ENCODE results near the gene CCN2.

The CCN2 gene

DNA sequence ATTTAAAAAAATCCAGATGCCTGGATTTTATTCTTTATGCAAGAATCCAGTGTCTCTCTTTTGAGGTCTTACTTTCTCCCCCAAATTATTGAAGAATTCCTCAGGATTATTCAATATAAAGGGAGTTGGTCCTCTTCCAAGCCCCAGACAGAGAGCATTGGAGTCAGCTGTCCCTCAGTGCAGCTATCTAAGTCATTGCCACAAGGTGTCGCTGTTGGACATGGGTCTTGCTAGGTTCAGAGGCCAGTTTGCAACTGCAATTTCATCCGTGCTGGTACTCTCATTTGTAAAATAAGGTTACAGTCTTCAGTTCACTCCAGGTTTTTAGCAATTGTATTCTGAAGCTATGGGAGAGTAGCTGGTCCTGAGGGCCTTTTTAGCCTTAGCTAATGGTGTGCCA is 27.8 kb downstream of the CCN2 start:
- ChIA-PET POLR2A (no interaction called here), CTCF (interaction anchor here (0.8 to 1.7 kb wide), 8 partner anchors 8 to 373 kb away, joined by 3 to 7 read pairs (median 4); no protein-coding TSS in a partner anchor)
- TF ChIP-seq SUZ12 (IDR thresholded peaks at IDR 0.05) (no peak), FOXM1 (IDR thresholded peaks at IDR 0.05; ENCODE audit: borderline replicate concordance) (no peak), FOXK2 (IDR thresholded peaks at IDR 0.05) (no peak), HDGF (IDR thresholded peaks at IDR 0.05; ENCODE audit: borderline replicate concordance) (no peak), LEF1 (IDR thresholded peaks at IDR 0.05; ENCODE audit: borderline replicate concordance) (no peak), ELF4 (IDR thresholded peaks at IDR 0.05) (no peak), BHLHE40 (IDR thresholded peaks at IDR 0.05; ENCODE audit: borderline replicate concordance) (no peak), NFRKB (IDR thresholded peaks at IDR 0.05) (no peak), SP1 (IDR thresholded peaks at IDR 0.05) (no peak), CTBP1 (IDR thresholded peaks at IDR 0.05; ENCODE audit: borderline replicate concordance) (no peak), ARNT (IDR thresholded peaks at IDR 0.05) (no peak), TARDBP (IDR thresholded peaks at IDR 0.05) (no peak), ZNF384 (IDR thresholded peaks at IDR 0.05) (no peak), L3MBTL2 (conservative IDR thresholded peaks at IDR 0.05) (no peak), FOXA1 (IDR thresholded peaks at IDR 0.05) (no peak)
- TF ChIP-seq, protein P1, sequence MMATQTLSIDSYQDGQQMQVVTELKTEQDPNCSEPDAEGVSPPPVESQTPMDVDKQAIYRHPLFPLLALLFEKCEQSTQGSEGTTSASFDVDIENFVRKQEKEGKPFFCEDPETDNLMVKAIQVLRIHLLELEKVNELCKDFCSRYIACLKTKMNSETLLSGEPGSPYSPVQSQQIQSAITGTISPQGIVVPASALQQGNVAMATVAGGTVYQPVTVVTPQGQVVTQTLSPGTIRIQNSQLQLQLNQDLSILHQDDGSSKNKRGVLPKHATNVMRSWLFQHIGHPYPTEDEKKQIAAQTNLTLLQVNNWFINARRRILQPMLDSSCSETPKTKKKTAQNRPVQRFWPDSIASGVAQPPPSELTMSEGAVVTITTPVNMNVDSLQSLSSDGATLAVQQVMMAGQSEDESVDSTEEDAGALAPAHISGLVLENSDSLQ (IDR thresholded peaks at IDR 0.05) = no peak
- peak; percentile 63 for DNase-seq (ENCODE audit: extremely low spot score)

DNA sequence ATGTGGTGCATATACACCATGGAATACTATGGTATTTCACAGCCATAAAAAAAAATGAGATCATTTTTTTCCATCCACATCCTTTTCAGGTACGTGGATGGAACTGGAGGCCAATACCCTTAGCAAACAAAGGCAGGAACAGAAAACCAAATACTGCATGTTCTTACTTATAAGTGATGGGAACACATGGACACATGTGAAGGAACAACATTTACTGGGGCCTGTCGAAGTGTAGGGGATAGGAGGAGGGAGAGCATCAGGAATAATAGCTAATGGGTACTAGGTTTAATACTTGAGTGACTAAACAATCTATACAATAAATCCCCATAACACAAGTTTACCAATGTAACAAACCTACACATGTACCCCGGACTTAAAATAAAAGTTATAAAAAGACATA is 30.5 kb downstream of the CCN2 start:
- no peak for TF ChIP-seq FOXM1 (IDR thresholded peaks at IDR 0.05; ENCODE audit: borderline replicate concordance)
- TF ChIP-seq LEF1 (IDR thresholded peaks at IDR 0.05; ENCODE audit: borderline replicate concordance) = no peak
- TF ChIP-seq, protein P1 (IDR thresholded peaks at IDR 0.05) = no peak
- TF ChIP-seq BHLHE40 (IDR thresholded peaks at IDR 0.05; ENCODE audit: borderline replicate concordance) = no peak
- TF ChIP-seq FOXA1 (IDR thresholded peaks at IDR 0.05) = no peak
- no peak for TF ChIP-seq FOXK2 (IDR thresholded peaks at IDR 0.05)
- no peak for TF ChIP-seq L3MBTL2 (conservative IDR thresholded peaks at IDR 0.05)
- TF ChIP-seq ARNT (IDR thresholded peaks at IDR 0.05) = no peak
- TF ChIP-seq HDGF (IDR thresholded peaks at IDR 0.05; ENCODE audit: borderline replicate concordance) = no peak
- no peak for TF ChIP-seq ZNF384 (IDR thresholded peaks at IDR 0.05)
- no peak for TF ChIP-seq ELF4 (IDR thresholded peaks at IDR 0.05)
- no peak for TF ChIP-seq SUZ12 (IDR thresholded peaks at IDR 0.05)
- no peak for TF ChIP-seq SP1 (IDR thresholded peaks at IDR 0.05)
- no peak for TF ChIP-seq CTBP1 (IDR thresholded peaks at IDR 0.05; ENCODE audit: borderline replicate concordance)
- POLR2A ChIA-PET = no interaction called here
- CTCF ChIA-PET = no interaction called here
- no peak for DNase-seq (ENCODE audit: extremely low spot score)

DNA sequence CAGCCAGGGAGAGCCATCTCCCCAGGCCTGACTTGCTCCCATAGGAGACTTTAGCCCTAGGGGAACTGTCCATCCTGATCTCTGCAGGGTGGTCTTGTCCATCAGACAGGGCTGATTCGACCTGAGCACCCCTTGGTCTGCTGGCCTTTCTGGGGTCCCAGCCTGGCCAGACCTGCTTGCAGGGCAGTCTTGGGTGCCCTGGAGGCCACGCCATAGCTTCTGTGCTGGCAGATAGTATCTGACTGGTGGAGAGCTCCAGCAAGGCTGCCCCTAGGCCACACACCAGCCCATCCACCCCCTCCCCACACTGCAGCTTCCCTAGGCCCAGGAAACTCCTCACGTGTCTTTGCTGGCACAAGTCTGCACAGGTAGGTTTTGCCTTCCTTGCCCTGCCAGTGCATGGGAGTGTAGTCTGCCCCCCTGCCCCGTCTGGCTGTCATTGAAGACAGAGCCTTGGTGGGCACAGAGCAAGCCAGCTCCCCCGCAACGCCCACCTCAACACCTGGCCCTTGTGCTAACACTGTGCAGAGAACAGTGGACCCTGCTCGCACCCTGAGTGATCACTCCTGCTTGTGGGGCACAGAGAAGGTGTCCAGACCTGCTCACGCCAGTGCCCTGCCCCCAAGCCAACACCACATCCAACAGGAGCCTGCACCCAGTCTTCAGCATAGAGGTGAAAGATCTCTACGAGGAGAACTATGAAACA is 32.4 kb downstream of the CCN2 start:
- DNase-seq (ENCODE audit: extremely low spot score) = no peak
- ChIA-PET CTCF (interaction anchor here (0.6 to 1.4 kb wide), 3 partner anchors 136 to 566 kb away, joined by 3 to 4 read pairs (median 3); no protein-coding TSS in a partner anchor), POLR2A (no interaction called here)
- TF ChIP-seq NFRKB (IDR thresholded peaks at IDR 0.05) (no peak), HDGF (IDR thresholded peaks at IDR 0.05; ENCODE audit: borderline replicate concordance) (no peak), ELF4 (IDR thresholded peaks at IDR 0.05) (no peak), SP1 (IDR thresholded peaks at IDR 0.05) (no peak), FOXK2 (IDR thresholded peaks at IDR 0.05) (no peak), ARNT (IDR thresholded peaks at IDR 0.05) (no peak), FOXA1 (IDR thresholded peaks at IDR 0.05) (no peak), FOXM1 (IDR thresholded peaks at IDR 0.05; ENCODE audit: borderline replicate concordance) (no peak), L3MBTL2 (conservative IDR thresholded peaks at IDR 0.05) (no peak), LEF1 (IDR thresholded peaks at IDR 0.05; ENCODE audit: borderline replicate concordance) (no peak), BHLHE40 (IDR thresholded peaks at IDR 0.05; ENCODE audit: borderline replicate concordance) (no peak)
- TF ChIP-seq, protein P1 (IDR thresholded peaks at IDR 0.05) = no peak

DNA sequence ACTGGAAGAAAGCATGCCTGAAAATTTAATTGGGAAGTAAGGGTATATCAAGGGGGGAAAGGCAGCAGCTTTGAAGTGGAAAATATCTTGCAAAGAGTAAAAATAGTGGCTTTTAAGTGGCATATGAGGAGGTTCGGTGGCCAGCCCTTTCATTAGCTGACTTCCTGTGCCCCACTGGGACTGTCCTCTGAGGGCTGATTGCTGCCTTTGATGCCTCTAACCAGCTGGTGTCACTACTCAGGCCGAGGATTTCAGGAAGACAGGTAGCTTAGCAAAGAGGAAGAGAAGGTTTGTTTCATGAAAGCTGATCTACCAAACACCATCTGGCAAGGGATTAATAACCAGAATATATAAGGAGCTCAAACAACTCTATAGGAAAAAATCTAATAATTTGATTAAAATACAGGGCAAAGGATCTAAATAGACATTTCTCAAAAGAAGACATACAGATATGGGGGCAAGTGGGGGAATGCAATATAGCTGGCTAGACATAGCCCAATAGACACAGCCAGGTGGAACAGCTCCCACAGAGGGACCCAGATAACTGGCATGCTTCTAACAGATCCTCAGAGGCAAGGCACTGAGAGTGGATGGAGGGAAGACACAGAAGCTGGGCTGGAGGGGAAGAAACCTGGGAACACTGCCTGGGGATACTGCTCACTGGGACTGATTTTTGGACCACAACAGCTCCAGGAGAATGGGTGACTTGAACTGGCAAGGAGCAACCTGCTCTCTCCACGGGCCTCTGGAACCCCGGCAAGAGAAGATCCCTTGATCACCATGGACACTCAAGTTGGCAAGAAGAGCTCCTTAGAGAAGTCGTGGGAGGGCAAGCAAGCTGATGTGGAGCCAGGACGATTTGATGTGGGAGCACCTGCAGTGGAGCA is 33.2 kb downstream of the CCN2 start:
- CTCF ChIA-PET = interaction anchor here (0.6 to 1.4 kb wide), 5 partner anchors 28 to 566 kb away, joined by 3 to 4 read pairs (median 3); no protein-coding TSS in a partner anchor
- no peak for TF ChIP-seq CTBP1 (IDR thresholded peaks at IDR 0.05; ENCODE audit: borderline replicate concordance)
- no peak for TF ChIP-seq HDGF (IDR thresholded peaks at IDR 0.05; ENCODE audit: borderline replicate concordance)
- no peak for TF ChIP-seq FOXM1 (IDR thresholded peaks at IDR 0.05; ENCODE audit: borderline replicate concordance)
- TF ChIP-seq SP1 (IDR thresholded peaks at IDR 0.05) = no peak
- TF ChIP-seq SUZ12 (IDR thresholded peaks at IDR 0.05) = no peak
- TF ChIP-seq ARNT (IDR thresholded peaks at IDR 0.05) = no peak
- no peak for TF ChIP-seq FOXA1 (IDR thresholded peaks at IDR 0.05)
- no peak for TF ChIP-seq ELF4 (IDR thresholded peaks at IDR 0.05)
- no peak for TF ChIP-seq ZNF384 (IDR thresholded peaks at IDR 0.05)
- no peak for TF ChIP-seq BHLHE40 (IDR thresholded peaks at IDR 0.05; ENCODE audit: borderline replicate concordance)
- no peak for TF ChIP-seq TARDBP (IDR thresholded peaks at IDR 0.05)
- no peak for TF ChIP-seq FOXK2 (IDR thresholded peaks at IDR 0.05)
- no peak for TF ChIP-seq L3MBTL2 (conservative IDR thresholded peaks at IDR 0.05)
- TF ChIP-seq, protein P1 (IDR thresholded peaks at IDR 0.05) = no peak
- no peak for TF ChIP-seq LEF1 (IDR thresholded peaks at IDR 0.05; ENCODE audit: borderline replicate concordance)
- TF ChIP-seq NFRKB (IDR thresholded peaks at IDR 0.05) = no peak
- POLR2A ChIA-PET = no interaction called here
- DNase-seq (ENCODE audit: extremely low spot score) = no peak

Measured in HEK293T (cell line).